GM21390 (cell line): ENCODE data around the gene SLC39A11.
"Not testable (repeated sequence)": the region's sequence is repeated elsewhere in the genome, so short reads cannot be mapped to it uniquely, and the experiment has no call there.

ENCODE experiments used
- ATAC-seq: cut with Tn5 transposase; IDR thresholded peaks from one replicate; pipeline ENCODE4 v1.9.1; 2021; ENCODE audit not compliant: unreplicated experiment

Gene SLC39A11

DNA sequence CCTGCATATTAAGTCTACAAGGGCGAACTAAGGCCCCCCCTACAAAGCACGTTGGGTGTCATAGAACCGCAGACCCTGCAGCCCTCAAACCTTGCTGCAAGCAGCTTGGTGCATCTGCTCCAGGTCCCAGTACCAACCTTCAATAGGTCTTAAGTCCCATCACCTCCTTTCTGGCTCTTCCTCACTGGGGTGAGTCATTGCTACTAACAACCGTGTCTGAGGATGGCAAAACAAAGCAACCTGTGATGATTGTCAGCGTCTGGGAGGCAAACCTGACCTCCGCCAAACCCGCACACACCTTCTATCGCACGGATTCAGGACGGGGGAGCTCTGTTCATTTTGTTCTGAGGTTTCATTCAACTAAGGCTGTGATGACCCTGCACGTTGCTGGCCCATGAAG, 138.9 kb downstream of the SLC39A11 start:
- ATAC-seq, result no peak

- no peak for ATAC-seq
Measured at GRCh38 chr17:72952641-72953315, 139.7 kb downstream of the SLC39A11 start.

- no peak for ATAC-seq
Measured at GRCh38 chr17:72952220-72952619, 140.3 kb downstream of the SLC39A11 start.

DNA sequence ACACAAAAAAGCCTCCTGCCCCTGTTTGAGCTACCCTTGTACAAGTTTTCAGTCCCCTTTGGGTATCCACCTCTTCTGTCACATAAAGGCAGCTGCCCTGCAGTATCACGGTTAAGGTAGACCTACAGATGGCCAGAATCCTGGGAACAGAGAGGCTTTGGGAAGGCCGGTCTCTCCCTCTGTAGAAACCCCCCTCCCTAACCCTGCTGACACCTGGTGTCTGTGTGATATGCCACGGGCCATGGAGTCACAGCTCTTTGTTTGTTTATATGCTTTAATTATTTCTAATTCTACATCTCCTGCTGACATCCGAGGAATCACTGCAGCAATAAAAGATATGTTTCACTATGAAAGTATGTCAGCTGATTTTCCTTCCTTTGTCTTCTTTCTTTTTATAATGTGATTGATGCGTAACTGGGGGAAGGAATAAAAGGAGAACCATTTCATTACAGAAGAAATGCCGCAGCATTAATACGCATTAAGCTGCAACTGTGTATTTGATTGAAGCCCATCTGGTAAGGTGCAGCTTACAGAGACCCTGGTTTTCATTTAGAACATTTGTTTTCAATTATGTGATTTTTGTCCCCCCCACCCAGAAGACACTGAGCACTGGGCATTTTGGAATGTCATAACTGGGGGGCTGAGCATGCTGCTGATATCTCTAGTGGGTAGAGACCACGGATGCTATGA, 142.1 kb downstream of the SLC39A11 start:
- no peak for ATAC-seq

GRCh38 chr17:72948115-72948514, 144.4 kb downstream of the SLC39A11 start:
- no peak for ATAC-seq

DNA sequence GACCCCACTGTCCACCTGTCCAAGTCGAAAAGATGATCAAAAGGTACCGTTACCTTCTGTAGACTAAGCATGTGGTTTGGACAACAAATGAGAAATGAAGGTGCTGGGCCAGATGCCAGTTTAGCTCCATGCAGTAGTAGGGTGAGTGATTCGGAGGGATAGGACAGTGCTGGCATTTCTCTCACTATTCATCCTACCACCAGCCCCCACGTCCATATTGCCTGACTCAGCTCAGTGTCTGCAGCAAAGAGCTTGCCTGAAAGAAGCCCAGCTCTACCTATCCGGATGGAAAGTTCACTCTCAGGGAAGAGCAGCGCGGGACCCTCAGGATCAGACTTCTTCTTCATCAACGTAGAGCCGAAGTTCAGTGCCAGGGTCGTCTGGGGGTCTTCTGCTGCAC, 145.0 kb downstream of the SLC39A11 start:
- ATAC-seq, result no peak

GRCh38 chr17:72946696-72947095, 145.8 kb downstream of the SLC39A11 start:
- ATAC-seq, result no peak

- ATAC-seq, result no peak
Measured at GRCh38 chr17:72946156-72946555, 146.3 kb downstream of the SLC39A11 start.

DNA sequence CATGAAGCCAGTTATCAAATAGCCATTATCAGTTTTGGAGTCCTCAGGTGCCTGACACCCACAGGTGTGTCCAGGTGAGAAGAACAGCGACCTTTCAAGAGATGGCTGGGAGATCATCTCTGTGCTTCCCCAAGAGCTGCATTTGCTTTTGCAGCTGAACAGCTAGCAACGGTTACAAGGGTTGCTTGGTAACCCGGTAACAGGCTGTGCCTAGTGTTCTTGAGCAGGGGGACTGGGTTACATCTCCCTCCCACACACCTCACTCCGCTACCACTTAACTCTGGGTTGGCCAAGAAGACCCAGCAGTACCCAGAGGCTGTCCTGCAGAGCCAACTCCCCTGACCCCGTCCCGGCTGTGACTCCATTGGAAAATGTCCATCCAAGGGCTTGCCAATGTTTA, 147.0 kb downstream of the SLC39A11 start:
- no peak for ATAC-seq

- no peak for ATAC-seq
Measured at GRCh38 chr17:72943826-72944689, 148.4 kb downstream of the SLC39A11 start.

GRCh38 chr17:72942579-72942978, 149.9 kb downstream of the SLC39A11 start:
- ATAC-seq, result no peak

GRCh38 chr17:72940496-72940895, 152.0 kb downstream of the SLC39A11 start:
- no peak for ATAC-seq

- ATAC-seq, result no peak
Measured at GRCh38 chr17:72938482-72938881, 154.0 kb downstream of the SLC39A11 start.

DNA sequence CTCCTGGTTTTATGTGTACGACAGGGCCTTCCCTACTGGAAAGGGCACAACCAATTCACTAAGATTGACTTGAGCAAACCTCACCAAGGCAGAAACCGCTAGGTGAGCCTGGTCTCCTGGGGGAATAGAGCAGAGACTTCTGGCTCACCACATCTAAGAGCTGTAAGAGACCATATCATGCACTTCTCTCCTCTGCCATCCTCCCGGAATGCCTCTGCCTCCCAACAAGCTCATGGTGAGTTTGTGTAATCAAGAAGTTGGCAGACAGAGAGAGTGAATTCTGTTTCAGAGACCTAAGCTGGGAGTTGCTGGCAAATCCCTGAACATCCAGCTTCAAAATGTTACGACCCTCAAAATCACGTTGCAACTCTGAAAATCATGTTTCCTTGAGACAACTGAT, 154.8 kb downstream of the SLC39A11 start:
- no peak for ATAC-seq

DNA sequence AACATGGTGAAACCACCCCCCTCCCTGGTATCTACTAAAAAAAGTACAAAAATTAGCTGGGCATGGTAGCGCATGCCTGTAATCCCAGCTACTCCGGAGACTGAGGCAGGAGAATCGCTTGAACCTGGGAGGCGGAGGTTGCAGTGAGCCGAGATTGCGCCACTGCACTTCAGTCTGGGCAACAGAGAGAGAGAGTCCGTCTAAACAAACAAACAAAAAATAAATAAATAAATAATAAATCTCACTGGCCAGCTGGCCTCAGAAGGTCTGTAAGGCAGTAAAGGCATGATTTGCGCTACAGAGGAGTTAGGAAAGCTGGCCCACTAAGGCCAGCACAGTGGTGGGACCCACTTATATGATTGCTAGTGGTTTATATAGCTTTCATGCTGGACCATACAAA, 155.2 kb downstream of the SLC39A11 start:
- not testable (repeated sequence) for ATAC-seq

- no peak for ATAC-seq
Measured at GRCh38 chr17:72935984-72936383, 156.5 kb downstream of the SLC39A11 start.

GRCh38 chr17:72934927-72935326, 157.6 kb downstream of the SLC39A11 start:
- ATAC-seq, result no peak

- no peak for ATAC-seq
Measured at GRCh38 chr17:72931635-72932034, 160.9 kb downstream of the SLC39A11 start.

DNA sequence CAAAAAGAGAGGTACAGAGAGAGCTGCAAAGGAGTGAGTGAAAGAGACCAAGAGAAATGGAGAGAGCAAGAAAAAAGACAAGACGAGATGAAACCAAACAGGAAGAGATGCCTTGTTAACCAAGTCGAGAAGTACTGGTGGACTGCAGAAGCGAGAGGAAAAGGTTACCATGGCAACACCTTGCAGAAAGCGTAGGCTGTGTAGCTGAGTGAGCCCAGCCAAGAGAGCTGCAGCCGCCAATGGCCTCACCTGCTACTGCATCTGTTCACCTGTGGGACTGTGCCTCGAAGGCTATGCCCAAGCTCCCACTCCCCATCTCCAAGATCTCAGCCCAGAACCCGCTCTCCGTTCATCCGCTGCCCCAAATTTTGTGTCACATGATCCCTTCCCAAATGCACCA, 161.3 kb downstream of the SLC39A11 start:
- no peak for ATAC-seq

GRCh38 chr17:72930031-72930430, 162.5 kb downstream of the SLC39A11 start:
- no peak for ATAC-seq

- no peak for ATAC-seq
Measured at GRCh38 chr17:72928454-72929136, 163.9 kb downstream of the SLC39A11 start.
